Neural progenitor cell (in vitro differentiated cells): Measurements from ENCODE around the gene SRPK3.

Source experiments
- EZH2 ChIP-seq: fragments of 200-600 bp; sonication (generic); IDR thresholded peaks from 2 replicates; pipeline ENCODE4 v1.6.1; 2017; ENCODE audit warnings: antibody characterized with exemption, mild to moderate bottlenecking, moderate library complexity
- TF ChIP-seq, protein P1 (sequence below): fragments of 200-600 bp; sonication (generic); IDR thresholded peaks from 2 replicates; pipeline ENCODE4 v1.5.1; 2017; ENCODE audit warnings: antibody characterized with exemption, mild to moderate bottlenecking

DNA sequence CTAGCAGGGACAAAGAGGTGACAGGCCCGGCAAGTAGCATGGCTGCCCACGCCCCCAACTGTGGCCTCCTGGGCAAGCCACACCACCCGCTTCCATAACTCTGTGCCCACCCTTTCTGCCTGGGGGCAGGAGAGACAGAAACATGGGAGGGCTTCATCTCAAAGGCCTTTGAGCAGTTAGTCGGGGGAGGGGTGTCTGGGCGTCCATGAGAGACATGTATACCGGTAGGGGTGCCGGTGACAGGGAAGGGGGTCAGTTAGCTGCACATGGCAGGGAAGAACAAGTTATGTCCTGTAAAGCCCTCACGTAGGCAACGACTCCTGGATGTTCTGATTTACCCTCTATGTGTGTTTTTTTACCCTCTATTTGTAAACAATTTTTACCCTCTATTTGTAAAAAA is 40.2 kb downstream of the SRPK3 start:
- TF ChIP-seq, protein P1, sequence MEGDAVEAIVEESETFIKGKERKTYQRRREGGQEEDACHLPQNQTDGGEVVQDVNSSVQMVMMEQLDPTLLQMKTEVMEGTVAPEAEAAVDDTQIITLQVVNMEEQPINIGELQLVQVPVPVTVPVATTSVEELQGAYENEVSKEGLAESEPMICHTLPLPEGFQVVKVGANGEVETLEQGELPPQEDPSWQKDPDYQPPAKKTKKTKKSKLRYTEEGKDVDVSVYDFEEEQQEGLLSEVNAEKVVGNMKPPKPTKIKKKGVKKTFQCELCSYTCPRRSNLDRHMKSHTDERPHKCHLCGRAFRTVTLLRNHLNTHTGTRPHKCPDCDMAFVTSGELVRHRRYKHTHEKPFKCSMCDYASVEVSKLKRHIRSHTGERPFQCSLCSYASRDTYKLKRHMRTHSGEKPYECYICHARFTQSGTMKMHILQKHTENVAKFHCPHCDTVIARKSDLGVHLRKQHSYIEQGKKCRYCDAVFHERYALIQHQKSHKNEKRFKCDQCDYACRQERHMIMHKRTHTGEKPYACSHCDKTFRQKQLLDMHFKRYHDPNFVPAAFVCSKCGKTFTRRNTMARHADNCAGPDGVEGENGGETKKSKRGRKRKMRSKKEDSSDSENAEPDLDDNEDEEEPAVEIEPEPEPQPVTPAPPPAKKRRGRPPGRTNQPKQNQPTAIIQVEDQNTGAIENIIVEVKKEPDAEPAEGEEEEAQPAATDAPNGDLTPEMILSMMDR, result no peak
- no peak for TF ChIP-seq EZH2
